Esophagus squamous epithelium (tissue), 5 donors: Measurements from ENCODE around the gene UCKL1. TPM values are rescaled to one million over a fixed set of nuclear protein-coding genes. Genes with fewer than 3 reads are reported as not detected.
A peak's percentile ranks its signal among the peaks of the same experiment; 100 is the strongest.

ENCODE experiments used
- DNase-seq: peaks from one replicate; lab custom pipeline; 2025; lab: John Stamatoyannopoulos, UW
- H3K27ac ChIP-seq, 4 donors: fragments of 200-600 bp; sonication (generic); one replicate each; pipeline ENCODE4 v1.5.1; 2016 to 2019; ENCODE audit warnings: mild to moderate bottlenecking in 1 of 4
- H3K27me3 ChIP-seq, 4 donors: fragments of 200-600 bp; sonication (generic); 1 replicate in 3 of 4; 2 replicates in 1 of 4; pipeline versions ENCODE4 v1.5.1 to v1.6.0; 2017 to 2021; ENCODE audit warnings: antibody characterized with exemption in 1 of 4
- H3K36me3 ChIP-seq, 3 donors: fragments of 200-600 bp; sonication (generic); one replicate each; pipeline ENCODE4 v1.5.1; 2016 to 2019
- H3K4me1 ChIP-seq, 3 donors: fragments of 200-600 bp; sonication (generic); one replicate each; pipeline ENCODE4 v1.5.1; 2017 to 2019
- H3K4me3 ChIP-seq, 4 donors: fragments of 200-600 bp; sonication (generic); 1 replicate in 3 of 4; 2 replicates in 1 of 4; pipeline ENCODE4 v1.5.1; 2016 to 2019; ENCODE audit warnings: mild to moderate bottlenecking in 2 of 4, moderate library complexity in 1 of 4
- H3K9me3 ChIP-seq, 3 donors: fragments of 200-600 bp; sonication (generic); one replicate each; pipeline ENCODE4 v1.5.1; 2016 to 2019
- CTCF ChIP-seq, 6 experiments: fragments of 450-650 bp in 4 of 6; fragments of 200-600 bp in 2 of 6; sonication (generic) in 2 of 6; IDR thresholded peaks; one replicate each; pipeline ENCODE4 v1.5.1; 2016 to 2019; ENCODE audit warnings: antibody characterized with exemption in 6 of 6, mild to moderate bottlenecking in 4 of 6, moderate library complexity in 4 of 6
- POLR2A ChIP-seq, 4 donors: fragments of 450-650 bp; IDR thresholded peaks; one replicate each; pipeline ENCODE4 v1.6.1; 2017; ENCODE audit warnings: antibody characterized with exemption in 4 of 4, mild to moderate bottlenecking in 4 of 4, moderate library complexity in 3 of 4
- WGBS, 2 donors: methylation state at CpG; one replicate each; pipeline ENCODE4 v1.1.5; 2018; 5-methylcytosine and 5-hydroxymethylcytosine counted together
- intact Hi-C: fragments of 100-400 bp; cut with DNase I; formaldehyde crosslinking; loops from one replicate; pipeline ENCODE4 v1.15.0; 2022
- total RNA-seq, 4 donors: library from RNA; depleted of rRNA; stranded (reverse); fragments of >200 nt; gene quantifications; one replicate each; pipeline ENCODE4 v1.1.0, GENCODE V29; 2016
- donor health status: DM: yes; HTN: yes; CAD: no.

The UCKL1 gene
- 10 to 100 TPM; 23.1 to 38.0 (median 25.6) TPM for total RNA-seq

- H3K27ac ChIP-seq: peak within 1 kb of the TSS; percentile 91 to 99 (median 96)
- no peaks in the 10 kb centered on the region for H3K27me3 ChIP-seq
- TF ChIP-seq CTCF (IDR thresholded peaks at IDR 0.05) (peak in 1 of 6 experiments; percentile 21), POLR2A (IDR thresholded peaks at IDR 0.05) (peak in 3 of 4 donors; percentile 38 to 85 (median 60))
- peaks cover under 1 to 36% (median 5%) of the 10 kb centered on the region in 3 donors for H3K36me3 ChIP-seq
- H3K4me1 ChIP-seq: peaks cover 52 to 72% (median 55%) of the 10 kb centered on the region in 3 donors
- peak; percentile 68 for DNase-seq
- peak within 1 kb of the TSS; percentile 74 to 98 (median 88) for H3K4me3 ChIP-seq
- intact Hi-C loops: no loop called here
- H3K9me3 ChIP-seq: no peaks in the 10 kb centered on the region
- no CpG with 5 or more reads among the region's 105 CpGs for WGBS, 2 donors
Observed at GRCh38 chr20:63955827-63956663, at the start of gene UCKL1. Gene UCKL1, minus strand, starts transcription at chr20:63956416. Its CDS starts 44 bp downstream, at chr20:63956372.

GRCh38 chr20:64005394-64005793 is 49.2 kb upstream of the UCKL1 start:
- Histone ChIP-seq H3K36me3 (peaks cover 13 to 95% (median 19%) of the 10 kb centered on the region in 3 donors), H3K27ac (no peak overlapping the region), H3K4me1 (peaks cover 22 to 57% (median 26%) of the 10 kb centered on the region in 3 donors), H3K9me3 (no peaks in the 10 kb centered on the region), H3K4me3 (no peak overlapping the region), H3K27me3 (no peaks in the 10 kb centered on the region)
- DNase-seq: no peak
- 73 to 81% methylated on average over 6 of the region's 6 CpGs for WGBS, 2 donors
- intact Hi-C loops: no loop called here
- TF ChIP-seq POLR2A (IDR thresholded peaks at IDR 0.05) (no peak), CTCF (IDR thresholded peaks at IDR 0.05) (no peak)

GRCh38 chr20:64003960-64004725 is 47.9 kb upstream of the UCKL1 start:
- intact Hi-C loops: no loop called here
- H3K36me3 ChIP-seq: peaks cover 10 to 95% (median 22%) of the 10 kb centered on the region in 3 donors
- no peaks in the 10 kb centered on the region for H3K9me3 ChIP-seq
- DNase-seq: no peak
- peak overlapping the region in 1 of 4 donors; percentile 5 for H3K4me3 ChIP-seq
- peak overlapping the region; percentile 36 to 79 (median 62) for H3K27ac ChIP-seq
- H3K27me3 ChIP-seq: no peaks in the 10 kb centered on the region
- TF ChIP-seq CTCF (IDR thresholded peaks at IDR 0.05) (no peak), POLR2A (IDR thresholded peaks at IDR 0.05) (no peak)
- WGBS, 2 donors: 13 to 21% methylated on average over 3 to 5 of the region's 7 CpGs
- peaks cover 22 to 57% (median 26%) of the 10 kb centered on the region in 3 donors for H3K4me1 ChIP-seq

- Histone ChIP-seq H3K27me3 (no peaks in the 10 kb centered on the region), H3K4me1 (peaks cover 19 to 39% (median 26%) of the 10 kb centered on the region in 3 donors), H3K4me3 (no peak overlapping the region), H3K36me3 (peaks cover 10 to 99% (median 46%) of the 10 kb centered on the region in 3 donors), H3K27ac (no peak overlapping the region), H3K9me3 (no peaks in the 10 kb centered on the region)
- no peak for DNase-seq
- intact Hi-C loops: no loop called here
- TF ChIP-seq CTCF (IDR thresholded peaks at IDR 0.05) (no peak), POLR2A (IDR thresholded peaks at IDR 0.05) (no peak)
- WGBS, 2 donors: 51 to 80% methylated on average over 7 to 11 of the region's 11 CpGs
Observed at GRCh38 chr20:64001607-64002011, 45.4 kb upstream of the UCKL1 start.
